PC-9 (cell line): Measurements from ENCODE around the gene PRUNE2.

ENCODE experiments used
- CTCF ChIP-seq: fragments of 200-600 bp; sonication (generic); conservative IDR thresholded peaks from 2 replicates; pipeline ENCODE4 v1.6.1; 2017; ENCODE audit warnings: mixed run types, antibody characterized with exemption, mild to moderate bottlenecking, moderate library complexity
- EZH2 ChIP-seq: fragments of 200-600 bp; sonication (generic); IDR thresholded peaks from 2 replicates; pipeline ENCODE4 v1.8.0; 2017; ENCODE audit warnings: antibody characterized with exemption, low read depth

GRCh38 chr9:76910861-76911260 is 4.9 kb upstream of the PRUNE2 start:
- TF ChIP-seq CTCF (no peak), EZH2 (no peak)
